HepG2 (cell line): ENCODE measurements around the gene DPEP3. TPM values are rescaled to one million over a fixed set of nuclear protein-coding genes. Genes with fewer than 3 reads are reported as not detected.
A peak's percentile ranks its signal among the peaks of the same experiment; 100 is the strongest.

Experiments
- CHD2 ChIP-seq: IDR thresholded peaks from 2 replicates; pipeline ENCODE4 v1.6.1; 2011; ENCODE audit warnings: low read depth, low read length, improper control_type of control experiment
- EEA1 ChIP-seq: sonication (generic); formaldehyde crosslinking; IDR thresholded peaks from 2 replicates; pipeline ENCODE4 v1.5.1; 2020; ENCODE audit warnings: mild to moderate bottlenecking, missing genetic modification reagents, borderline replicate concordance
- HMG20A ChIP-seq: IDR thresholded peaks from 2 replicates; pipeline ENCODE4 v1.6.1; 2016; ENCODE audit warnings: borderline replicate concordance
- HOXA9 ChIP-seq: sonication (generic); formaldehyde crosslinking; IDR thresholded peaks from 2 replicates; pipeline ENCODE4 v1.8.1; 2022; ENCODE audit warnings: missing genetic modification reagents, mild to moderate bottlenecking, moderate library complexity, borderline replicate concordance
- KAT7 ChIP-seq: IDR thresholded peaks from 2 replicates; pipeline ENCODE4 v1.6.1; 2018; ENCODE audit warnings: borderline replicate concordance, missing compliant biosample characterization
- NFYC ChIP-seq: IDR thresholded peaks from 2 replicates; pipeline ENCODE4 v1.6.1; 2016; ENCODE audit warnings: missing genetic modification reagents, missing compliant biosample characterization
- PCBP2 ChIP-seq: fragments of 200-400 bp; formaldehyde crosslinking; optimal IDR thresholded peaks from 2 replicates; pipeline ENCODE3; 2018; ENCODE audit warnings: low read length, low read depth; ENCODE audit not compliant: poor library complexity, severe bottlenecking
- RBAK ChIP-seq: sonication (generic); formaldehyde crosslinking; IDR thresholded peaks from 2 replicates; pipeline ENCODE4 v1.5.1; 2020; ENCODE audit warnings: mild to moderate bottlenecking, missing genetic modification reagents
- SNAPC2 ChIP-seq: sonication (generic); formaldehyde crosslinking; IDR thresholded peaks from 2 replicates; pipeline ENCODE4 v1.8.1; 2022; ENCODE audit warnings: mild to moderate bottlenecking, missing genetic modification reagents
- TAF1 ChIP-seq: sonication (generic); formaldehyde crosslinking; IDR thresholded peaks from 2 replicates; pipeline ENCODE4 v1.4.0; 2020; ENCODE audit warnings: missing genetic modification reagents
- ZBTB7A ChIP-seq: sonication (generic); formaldehyde crosslinking; IDR thresholded peaks from 2 replicates; pipeline ENCODE4 v1.8.0; 2022; ENCODE audit warnings: mild to moderate bottlenecking, missing genetic modification reagents
- ZFP37 ChIP-seq: sonication (generic); formaldehyde crosslinking; IDR thresholded peaks from 2 replicates; pipeline ENCODE4 v1.4.0; 2020; ENCODE audit warnings: missing genetic modification reagents, borderline replicate concordance
- ZNF282 ChIP-seq: fragments of 450-650 bp; IDR thresholded peaks from 2 replicates; pipeline ENCODE4 v1.6.1; 2018; ENCODE audit not compliant: partially characterized antibody
- polyA plus RNA-seq, 8 experiments: library from polyadenylated mRNA; depleted of rRNA in 3 of 8; stranded (reverse) in 7 of 8; unstranded in 1 of 8; fragments of >200 nt; fragmentation: Illumina TruSeq in 4 of 8; extraction: Trizol in 4 of 8; gene quantifications; 2 replicates each; pipeline versions ENCODE4 v1.2.1 to v1.2.3, GENCODE V29; 2011 to 2016; ENCODE audit warnings: low read depth in 4 of 8, missing spikeins in 1 of 8, mixed read lengths in 1 of 8; ENCODE audit not compliant: insufficient read depth in 1 of 8
- total RNA-seq, 5 experiments: library from RNA; depleted of rRNA; stranded (reverse); fragments of >200 nt; fragmentation: Illumina TruSeq; extraction: Trizol; gene quantifications; 2 replicates each; pipeline ENCODE4 v1.2.3, GENCODE V29; 2016; ENCODE audit warnings: low read depth in 1 of 5
- TF ChIP-seq, protein P1 (sequence below): IDR thresholded peaks from 2 replicates; pipeline ENCODE4 v1.6.1; 2012; ENCODE audit warnings: inconsistent platforms
- TF ChIP-seq, protein P2 (sequence below): sonication (generic); formaldehyde crosslinking; IDR thresholded peaks from 2 replicates; pipeline ENCODE4 v1.4.0; 2020; ENCODE audit warnings: missing genetic modification reagents
- TF ChIP-seq, protein P3 (sequence below): sonication (generic); formaldehyde crosslinking; IDR thresholded peaks from 2 replicates; pipeline ENCODE4 v1.5.1; 2020; ENCODE audit warnings: mild to moderate bottlenecking, missing genetic modification reagents, borderline replicate concordance

The DPEP3 gene
- total and polyA plus RNA-seq, 2 of the 13 experiments (the other 11 are each of a cell fraction or from before 2014, with no cell fraction given) = not detected

DNA sequence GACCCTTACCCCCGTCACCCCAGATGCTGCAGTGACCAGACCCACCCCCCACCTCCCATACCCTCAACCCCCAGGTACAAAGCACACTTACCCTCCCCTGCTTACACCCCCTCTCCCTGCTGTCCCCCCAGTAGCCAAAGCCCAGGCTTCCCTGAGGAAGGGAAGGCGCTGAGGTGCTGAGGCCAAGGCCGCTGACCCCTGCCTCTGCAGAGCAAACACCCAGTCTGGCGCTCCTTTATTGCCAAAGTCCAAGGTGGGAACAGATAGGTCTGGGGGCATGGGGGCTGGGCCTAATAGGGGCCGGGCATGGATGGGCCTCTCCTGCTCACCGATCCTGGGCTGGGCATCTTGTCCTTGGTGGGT is 37.1 kb downstream of the DPEP3 start (continued):
- TF ChIP-seq TAF1 (no peak), RBAK (no peak), ZNF282 (no peak), ZFP37 (CRISPR knock-in tag) (no peak), HMG20A (CRISPR knock-in tag) (peak; percentile 39; the same call in 1 of the 2 replicates), KAT7 (CRISPR knock-in tag) (no peak), PCBP2 (peak; percentile 81), SNAPC2 (CRISPR knock-in tag) (no peak), EEA1 (CRISPR knock-in tag) (no peak), HOXA9 (CRISPR knock-in tag) (no peak; the same call in 1 of the 2 replicates), NFYC (CRISPR knock-in tag) (no peak), CHD2 (no peak), ZBTB7A (CRISPR knock-in tag) (peak; percentile 97)
- TF ChIP-seq, protein P1, sequence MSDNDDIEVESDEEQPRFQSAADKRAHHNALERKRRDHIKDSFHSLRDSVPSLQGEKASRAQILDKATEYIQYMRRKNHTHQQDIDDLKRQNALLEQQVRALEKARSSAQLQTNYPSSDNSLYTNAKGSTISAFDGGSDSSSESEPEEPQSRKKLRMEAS = no peak
- TF ChIP-seq, protein P2, sequence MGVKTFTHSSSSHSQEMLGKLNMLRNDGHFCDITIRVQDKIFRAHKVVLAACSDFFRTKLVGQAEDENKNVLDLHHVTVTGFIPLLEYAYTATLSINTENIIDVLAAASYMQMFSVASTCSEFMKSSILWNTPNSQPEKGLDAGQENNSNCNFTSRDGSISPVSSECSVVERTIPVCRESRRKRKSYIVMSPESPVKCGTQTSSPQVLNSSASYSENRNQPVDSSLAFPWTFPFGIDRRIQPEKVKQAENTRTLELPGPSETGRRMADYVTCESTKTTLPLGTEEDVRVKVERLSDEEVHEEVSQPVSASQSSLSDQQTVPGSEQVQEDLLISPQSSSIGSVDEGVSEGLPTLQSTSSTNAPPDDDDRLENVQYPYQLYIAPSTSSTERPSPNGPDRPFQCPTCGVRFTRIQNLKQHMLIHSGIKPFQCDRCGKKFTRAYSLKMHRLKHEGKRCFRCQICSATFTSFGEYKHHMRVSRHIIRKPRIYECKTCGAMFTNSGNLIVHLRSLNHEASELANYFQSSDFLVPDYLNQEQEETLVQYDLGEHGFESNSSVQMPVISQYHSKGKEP = no peak
- TF ChIP-seq, protein P3, sequence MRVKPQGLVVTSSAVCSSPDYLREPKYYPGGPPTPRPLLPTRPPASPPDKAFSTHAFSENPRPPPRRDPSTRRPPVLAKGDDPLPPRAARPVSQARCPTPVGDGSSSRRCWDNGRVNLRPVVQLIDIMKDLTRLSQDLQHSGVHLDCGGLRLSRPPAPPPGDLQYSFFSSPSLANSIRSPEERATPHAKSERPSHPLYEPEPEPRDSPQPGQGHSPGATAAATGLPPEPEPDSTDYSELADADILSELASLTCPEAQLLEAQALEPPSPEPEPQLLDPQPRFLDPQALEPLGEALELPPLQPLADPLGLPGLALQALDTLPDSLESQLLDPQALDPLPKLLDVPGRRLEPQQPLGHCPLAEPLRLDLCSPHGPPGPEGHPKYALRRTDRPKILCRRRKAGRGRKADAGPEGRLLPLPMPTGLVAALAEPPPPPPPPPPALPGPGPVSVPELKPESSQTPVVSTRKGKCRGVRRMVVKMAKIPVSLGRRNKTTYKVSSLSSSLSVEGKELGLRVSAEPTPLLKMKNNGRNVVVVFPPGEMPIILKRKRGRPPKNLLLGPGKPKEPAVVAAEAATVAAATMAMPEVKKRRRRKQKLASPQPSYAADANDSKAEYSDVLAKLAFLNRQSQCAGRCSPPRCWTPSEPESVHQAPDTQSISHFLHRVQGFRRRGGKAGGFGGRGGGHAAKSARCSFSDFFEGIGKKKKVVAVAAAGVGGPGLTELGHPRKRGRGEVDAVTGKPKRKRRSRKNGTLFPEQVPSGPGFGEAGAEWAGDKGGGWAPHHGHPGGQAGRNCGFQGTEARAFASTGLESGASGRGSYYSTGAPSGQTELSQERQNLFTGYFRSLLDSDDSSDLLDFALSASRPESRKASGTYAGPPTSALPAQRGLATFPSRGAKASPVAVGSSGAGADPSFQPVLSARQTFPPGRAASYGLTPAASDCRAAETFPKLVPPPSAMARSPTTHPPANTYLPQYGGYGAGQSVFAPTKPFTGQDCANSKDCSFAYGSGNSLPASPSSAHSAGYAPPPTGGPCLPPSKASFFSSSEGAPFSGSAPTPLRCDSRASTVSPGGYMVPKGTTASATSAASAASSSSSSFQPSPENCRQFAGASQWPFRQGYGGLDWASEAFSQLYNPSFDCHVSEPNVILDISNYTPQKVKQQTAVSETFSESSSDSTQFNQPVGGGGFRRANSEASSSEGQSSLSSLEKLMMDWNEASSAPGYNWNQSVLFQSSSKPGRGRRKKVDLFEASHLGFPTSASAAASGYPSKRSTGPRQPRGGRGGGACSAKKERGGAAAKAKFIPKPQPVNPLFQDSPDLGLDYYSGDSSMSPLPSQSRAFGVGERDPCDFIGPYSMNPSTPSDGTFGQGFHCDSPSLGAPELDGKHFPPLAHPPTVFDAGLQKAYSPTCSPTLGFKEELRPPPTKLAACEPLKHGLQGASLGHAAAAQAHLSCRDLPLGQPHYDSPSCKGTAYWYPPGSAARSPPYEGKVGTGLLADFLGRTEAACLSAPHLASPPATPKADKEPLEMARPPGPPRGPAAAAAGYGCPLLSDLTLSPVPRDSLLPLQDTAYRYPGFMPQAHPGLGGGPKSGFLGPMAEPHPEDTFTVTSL (CRISPR knock-in tag) = peak; percentile 42; the same call in 1 of the 2 replicates
